Type B pancreatic cell (in vitro differentiated cells): ENCODE results near the gene SPATA33. TPM values are rescaled to one million over a fixed set of nuclear protein-coding genes. Genes with fewer than 3 reads are reported as not detected.
"Not testable (repeated sequence)": the region's sequence is repeated elsewhere in the genome, so short reads cannot be mapped to it uniquely, and the experiment has no call there.

Experiments
- DNase-seq: peaks from one replicate; pipeline ENCODE4 v3.0.0; 2021; ENCODE audit warnings: mixed read lengths; ENCODE audit not compliant: unreplicated experiment; ENCODE audit errors: extremely low spot score
- H3K27ac Mint-ChIP-seq: 2 replicates; pipeline ENCODE4 v1.8.0; 2021; ENCODE audit warnings: mild to moderate bottlenecking, mixed read lengths
- H3K27me3 Mint-ChIP-seq: 2 replicates; pipeline ENCODE4 v1.8.0; 2021; ENCODE audit warnings: mixed read lengths
- H3K36me3 Mint-ChIP-seq: 2 replicates; pipeline ENCODE4 v1.8.0; 2021; ENCODE audit warnings: mixed read lengths
- H3K4me1 Mint-ChIP-seq: one replicate; pipeline ENCODE4 v1.8.0; 2021; ENCODE audit warnings: mixed read lengths; ENCODE audit not compliant: unreplicated experiment
- H3K4me3 Mint-ChIP-seq: 2 replicates; pipeline ENCODE4 v1.8.0; 2021; ENCODE audit warnings: mild to moderate bottlenecking, mixed read lengths
- H3K9me3 Mint-ChIP-seq: 2 replicates; pipeline ENCODE4 v1.8.0; 2021; ENCODE audit warnings: mixed read lengths
- CTCF ChIP-seq: fragments of 200-600 bp; sonication (generic); conservative IDR thresholded peaks from 2 replicates; pipeline ENCODE4 v1.5.0; 2021; ENCODE audit warnings: antibody characterized with exemption, mild to moderate bottlenecking
- total RNA-seq: library from RNA; stranded (reverse); gene quantifications from 2 replicates; pipeline ENCODE4 v1.2.1, GENCODE V29; 2021; ENCODE audit warnings: low replicate concordance

The SPATA33 gene
- total RNA-seq, 1 donor from 2014 or later = 23.2 TPM

- peaks cover 9% of the 10 kb centered on the region for H3K4me1 Mint-ChIP-seq
- H3K36me3 Mint-ChIP-seq = peaks cover 5% of the 10 kb centered on the region
- no peaks in the 10 kb centered on the region for H3K9me3 Mint-ChIP-seq
- no peak for DNase-seq
- H3K4me3 Mint-ChIP-seq = no peak overlapping the region
- TF ChIP-seq CTCF = no peak
- H3K27ac Mint-ChIP-seq = no peak overlapping the region
- H3K27me3 Mint-ChIP-seq = no peaks in the 10 kb centered on the region
These were observed 38.4 kb downstream of the SPATA33 start for GRCh38 chr16:89695875-89696669.

GRCh38 chr16:89696670-89697128, 39.1 kb downstream of the SPATA33 start:
- Mint-ChIP-seq H3K4me1 (peaks cover 9% of the 10 kb centered on the region), H3K36me3 (peaks cover 5% of the 10 kb centered on the region), H3K4me3 (no peak overlapping the region), H3K27ac (no peak overlapping the region), H3K27me3 (no peaks in the 10 kb centered on the region), H3K9me3 (no peaks in the 10 kb centered on the region)
- no peak for DNase-seq
- TF ChIP-seq CTCF = no peak

- no peak overlapping the region for H3K4me3 Mint-ChIP-seq
- DNase-seq = no peak
- H3K36me3 Mint-ChIP-seq = peaks cover 5% of the 10 kb centered on the region
- no peak for TF ChIP-seq CTCF
- no peak overlapping the region for H3K27ac Mint-ChIP-seq
- H3K4me1 Mint-ChIP-seq = peaks cover 9% of the 10 kb centered on the region
- H3K27me3 Mint-ChIP-seq = no peaks in the 10 kb centered on the region
- no peaks in the 10 kb centered on the region for H3K9me3 Mint-ChIP-seq
These were observed 39.6 kb downstream of the SPATA33 start for GRCh38 chr16:89697161-89697615.

GRCh38 chr16:89697616-89698331, 40.1 kb downstream of the SPATA33 start:
- peaks cover 9% of the 10 kb centered on the region for H3K4me1 Mint-ChIP-seq
- H3K27ac Mint-ChIP-seq = no peak overlapping the region
- H3K9me3 Mint-ChIP-seq = no peaks in the 10 kb centered on the region
- peaks cover 5% of the 10 kb centered on the region for H3K36me3 Mint-ChIP-seq
- DNase-seq = no peak
- H3K4me3 Mint-ChIP-seq = no peak overlapping the region
- TF ChIP-seq CTCF = no peak
- no peaks in the 10 kb centered on the region for H3K27me3 Mint-ChIP-seq

- peak overlapping the region; percentile 25 for H3K27ac Mint-ChIP-seq
- not testable (repeated sequence) for H3K9me3 Mint-ChIP-seq, DNase-seq, H3K27me3 Mint-ChIP-seq, H3K4me1 Mint-ChIP-seq, H3K36me3 Mint-ChIP-seq
- H3K4me3 Mint-ChIP-seq = peak overlapping the region; percentile 27
These were observed 41.1 kb downstream of the SPATA33 start for GRCh38 chr16:89698717-89699116.

- not testable (repeated sequence) for DNase-seq, H3K4me1 Mint-ChIP-seq, H3K9me3 Mint-ChIP-seq, H3K27me3 Mint-ChIP-seq, H3K36me3 Mint-ChIP-seq
- peak overlapping the region; percentile 81 for H3K27ac Mint-ChIP-seq
- peak overlapping the region; percentile 80 for H3K4me3 Mint-ChIP-seq
These were observed 42.0 kb downstream of the SPATA33 start for GRCh38 chr16:89699629-89700099.
